Right lobe of liver (tissue), 4 donors: Measurements from ENCODE around the gene VSTM2B.

ENCODE experiments used
- CTCF ChIP-seq, 4 donors: fragments of 200-600 bp in 3 of 4; fragments of 450-650 bp in 1 of 4; IDR thresholded peaks; one replicate each; pipeline versions ENCODE4 v1.5.1 to v1.8.0; 2016 to 2022; ENCODE audit warnings: antibody characterized with exemption in 4 of 4, mild to moderate bottlenecking in 2 of 4
- POLR2A ChIP-seq: fragments of 450-650 bp; IDR thresholded peaks from one replicate; pipeline ENCODE4 v1.6.1; 2017; ENCODE audit warnings: antibody characterized with exemption, mild to moderate bottlenecking
- donor health status: DM: no; HTN: no; CAD: no.
- donor health status: DM: no; HTN: no; CAD: no.
- donor health status: DM: no; HTN: yes; CAD: no.

GRCh38 chr19:29550896-29551295 is 25.1 kb downstream of the VSTM2B start:
- TF ChIP-seq CTCF (IDR thresholded peaks at IDR 0.05) (no peak), POLR2A (no peak)
